Omental fat pad (tissue), 4 donors: Measurements from ENCODE around the gene DYNC2I2. TPM values are rescaled to one million over a fixed set of nuclear protein-coding genes. Genes with fewer than 3 reads are reported as not detected.

Source experiments
- ATAC-seq: fragments of 150-250 bp; one replicate; pipeline ENCODE4 v1.9.1; 2016; ENCODE audit warnings: mild to moderate bottlenecking, moderate library complexity; ENCODE audit not compliant: low FRiP score
- DNase-seq: peaks from one replicate; pipeline ENCODE4 v3.0.0-alpha.2; 2019; ENCODE audit warnings: low spot score
- total RNA-seq, 4 donors: library from RNA; depleted of rRNA; stranded (reverse); fragments of >200 nt; gene quantifications; one replicate each; pipeline ENCODE4 v1.1.0, GENCODE V29; 2016
- TF ChIP-seq, protein P1 (sequence below), 3 donors: fragments of 450-650 bp; IDR thresholded peaks; one replicate each; pipeline ENCODE4 v1.5.1; 2016 to 2017; ENCODE audit warnings: antibody characterized with exemption in 3 of 3, mild to moderate bottlenecking in 3 of 3, moderate library complexity in 2 of 3

The DYNC2I2 gene
- total RNA-seq, 4 donors from 2014 or later: 12.8 to 24.7 (median 21.3) TPM

- no peak for DNase-seq
- no peak for ATAC-seq
- TF ChIP-seq, protein P1, sequence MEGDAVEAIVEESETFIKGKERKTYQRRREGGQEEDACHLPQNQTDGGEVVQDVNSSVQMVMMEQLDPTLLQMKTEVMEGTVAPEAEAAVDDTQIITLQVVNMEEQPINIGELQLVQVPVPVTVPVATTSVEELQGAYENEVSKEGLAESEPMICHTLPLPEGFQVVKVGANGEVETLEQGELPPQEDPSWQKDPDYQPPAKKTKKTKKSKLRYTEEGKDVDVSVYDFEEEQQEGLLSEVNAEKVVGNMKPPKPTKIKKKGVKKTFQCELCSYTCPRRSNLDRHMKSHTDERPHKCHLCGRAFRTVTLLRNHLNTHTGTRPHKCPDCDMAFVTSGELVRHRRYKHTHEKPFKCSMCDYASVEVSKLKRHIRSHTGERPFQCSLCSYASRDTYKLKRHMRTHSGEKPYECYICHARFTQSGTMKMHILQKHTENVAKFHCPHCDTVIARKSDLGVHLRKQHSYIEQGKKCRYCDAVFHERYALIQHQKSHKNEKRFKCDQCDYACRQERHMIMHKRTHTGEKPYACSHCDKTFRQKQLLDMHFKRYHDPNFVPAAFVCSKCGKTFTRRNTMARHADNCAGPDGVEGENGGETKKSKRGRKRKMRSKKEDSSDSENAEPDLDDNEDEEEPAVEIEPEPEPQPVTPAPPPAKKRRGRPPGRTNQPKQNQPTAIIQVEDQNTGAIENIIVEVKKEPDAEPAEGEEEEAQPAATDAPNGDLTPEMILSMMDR (IDR thresholded peaks at IDR 0.05): no peak
Measured at GRCh38 chr9:128631636-128632035, 25.0 kb downstream of the DYNC2I2 start.

GRCh38 chr9:128629852-128630545 lies 26.6 kb downstream of the DYNC2I2 start:
- DNase-seq (no peak), ATAC-seq (no peak)
- TF ChIP-seq, protein P1 (IDR thresholded peaks at IDR 0.05): no peak

- TF ChIP-seq, protein P1 (IDR thresholded peaks at IDR 0.05): no peak
- DNase-seq: no peak
- no peak for ATAC-seq
Measured at GRCh38 chr9:128629136-128629535, 27.5 kb downstream of the DYNC2I2 start.

DNA sequence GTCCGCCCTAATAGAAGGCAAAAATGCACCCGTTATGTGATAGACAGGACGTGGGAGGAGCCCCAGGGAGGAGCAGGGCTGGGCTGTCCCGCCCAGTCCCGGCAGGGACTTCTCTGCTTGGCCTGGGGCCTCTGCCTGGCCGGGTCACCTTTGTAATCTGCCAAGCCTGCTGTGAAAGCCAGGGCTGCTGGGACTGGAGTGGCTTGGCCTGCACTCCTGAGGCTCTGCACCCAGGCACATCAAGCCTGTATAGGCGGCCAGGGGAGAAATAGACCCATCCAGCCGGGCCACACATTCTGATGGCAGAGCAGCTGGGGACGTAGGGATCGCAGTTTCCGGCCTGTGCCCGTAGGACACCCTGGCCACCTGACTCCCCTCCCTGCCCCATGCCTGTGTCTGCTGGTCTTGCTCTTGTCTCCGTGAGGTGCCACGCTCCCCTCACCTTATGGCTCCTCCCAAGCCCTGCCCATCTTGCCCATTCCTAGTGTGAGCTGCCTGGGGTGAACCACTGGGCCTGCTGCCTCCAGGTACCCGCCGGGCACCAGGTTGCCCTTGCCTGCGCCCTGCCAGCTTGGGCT lies 28.1 kb downstream of the DYNC2I2 start:
- ATAC-seq (peak; percentile 49), DNase-seq (no peak)
- TF ChIP-seq, protein P1 (IDR thresholded peaks at IDR 0.05): no peak

DNA sequence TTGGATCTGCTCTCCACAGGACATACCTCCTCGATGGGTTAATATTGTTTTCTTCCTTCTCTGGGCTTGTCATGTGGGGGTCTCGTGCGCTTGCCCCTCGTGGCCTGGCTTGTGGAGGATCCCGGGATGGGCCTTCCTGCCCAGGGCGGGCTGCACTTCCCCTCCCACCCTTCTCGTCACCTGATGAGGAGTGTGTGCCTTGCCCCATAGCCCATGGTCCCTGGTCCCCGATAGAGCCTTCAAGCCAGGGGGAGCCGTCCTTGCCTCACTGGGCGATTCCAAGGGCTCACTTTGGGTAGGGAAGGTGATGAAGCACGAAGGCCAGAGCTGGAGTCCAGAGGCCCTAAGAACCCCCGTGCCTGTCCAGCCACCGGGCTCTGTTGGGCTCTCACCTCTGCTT lies 28.7 kb downstream of the DYNC2I2 start:
- TF ChIP-seq, protein P1 (IDR thresholded peaks at IDR 0.05): no peak
- ATAC-seq (no peak), DNase-seq (no peak)

DNA sequence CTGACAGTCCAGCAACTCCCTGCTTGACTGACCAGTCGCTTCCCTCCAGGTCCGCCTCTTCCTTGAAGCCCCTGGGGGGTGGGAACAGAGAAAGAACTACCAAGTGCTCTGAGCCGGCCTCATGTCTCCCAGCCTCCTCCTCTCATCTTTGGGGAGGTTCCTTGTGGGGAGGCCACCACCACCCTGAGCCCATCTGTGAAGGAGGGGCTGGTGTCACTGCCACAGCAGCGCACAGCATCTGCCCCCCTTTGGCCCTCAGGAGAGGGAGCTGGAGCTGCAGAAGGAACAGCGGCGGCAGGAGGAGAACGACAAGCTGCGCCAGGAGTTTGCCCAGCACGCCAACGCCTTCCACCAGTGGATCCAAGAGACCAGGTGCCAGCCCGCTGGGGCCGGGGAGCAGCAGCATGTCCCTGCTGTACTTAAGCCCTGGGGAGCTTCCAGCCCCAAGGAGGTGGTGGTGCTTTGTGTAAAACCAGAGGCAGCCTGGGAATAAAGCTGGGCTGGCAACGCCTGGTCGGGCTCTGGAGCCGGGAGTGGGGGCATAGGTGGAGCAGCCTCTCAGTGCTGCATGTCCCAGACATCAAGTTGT lies 29.4 kb downstream of the DYNC2I2 start:
- ATAC-seq (no peak), DNase-seq (no peak)
- TF ChIP-seq, protein P1 (IDR thresholded peaks at IDR 0.05): no peak

DNA sequence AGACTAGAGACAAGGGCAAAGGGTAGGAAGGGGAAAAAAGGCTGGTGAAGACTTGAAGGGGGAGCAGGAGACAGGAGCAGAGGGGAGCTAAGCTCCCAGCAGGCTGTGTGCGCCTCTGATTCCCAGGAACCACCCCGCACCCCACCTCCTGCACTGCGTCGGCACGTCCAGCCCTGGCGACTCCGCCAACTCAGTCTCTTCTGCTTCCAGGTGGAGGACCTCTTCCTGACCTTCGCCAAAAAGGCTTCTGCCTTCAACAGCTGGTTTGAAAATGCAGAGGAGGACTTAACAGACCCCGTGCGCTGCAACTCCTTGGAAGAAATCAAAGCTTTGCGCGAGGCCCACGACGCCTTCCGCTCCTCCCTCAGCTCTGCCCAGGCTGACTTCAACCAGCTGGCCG lies 30.5 kb downstream of the DYNC2I2 start:
- TF ChIP-seq, protein P1 (IDR thresholded peaks at IDR 0.05): no peak
- ATAC-seq (no peak), DNase-seq (no peak)
